CD4-positive, alpha-beta T cell (primary cell): ENCODE measurements around the gene NR2F6. TPM values are rescaled to one million over a fixed set of nuclear protein-coding genes. Genes with fewer than 3 reads are reported as not detected.
"Not testable (repeated sequence)": the region's sequence is repeated elsewhere in the genome, so short reads cannot be mapped to it uniquely, and the experiment has no call there.

ENCODE experiments used
- ATAC-seq: fragments of 200-7000 bp; cut with Tn5 transposase; one replicate; pipeline ENCODE4 v1.10.0; 2022; ENCODE audit warnings: mild to moderate bottlenecking; ENCODE audit not compliant: poor library complexity
- CTCF ChIA-PET: fragments of 350-600 bp; sonication (Branson Sonifier 250); formaldehyde crosslinking; loops from one replicate; lab custom pipeline; 2021; ENCODE audit warnings: antibody characterized with exemption, inconsistent platforms; lab: Charles Lee
- POLR2A ChIA-PET: fragments of 350-600 bp; sonication (Branson Sonifier 250); formaldehyde crosslinking; loops from one replicate; lab custom pipeline; 2021; ENCODE audit warnings: antibody characterized with exemption, inconsistent platforms; lab: Charles Lee
- DNase-seq, 14 experiments: peaks; one replicate each; pipeline ENCODE4 v3.0.0-alpha.2; 2013 to 2020; ENCODE audit warnings: mixed read lengths in 2 of 14
- H3K27ac ChIP-seq, 2 donors: one replicate each; pipeline versions ENCODE4 v1.5.1 to v1.7.0; 2013; ENCODE audit warnings: low read length in 2 of 2, low read depth in 1 of 2, mild to moderate bottlenecking in 1 of 2
- H3K27me3 ChIP-seq, 2 experiments: 1 replicate in 1 of 2; 2 replicates in 1 of 2; pipeline versions ENCODE4 v1.6.1 to v1.7.0; 2013; ENCODE audit warnings: low read length in 2 of 2, control low read depth in 1 of 2, mild to moderate bottlenecking in 1 of 2, moderate library complexity in 1 of 2; ENCODE audit not compliant: insufficient read depth in 2 of 2, control insufficient read depth in 1 of 2
- H3K36me3 ChIP-seq: one replicate; pipeline ENCODE4 v1.6.1; 2013; ENCODE audit warnings: low read length, control low read depth; ENCODE audit not compliant: insufficient read depth
- H3K4me1 ChIP-seq: one replicate; pipeline ENCODE4 v1.6.1; 2013; ENCODE audit warnings: low read length, control low read depth; ENCODE audit not compliant: insufficient read depth
- H3K4me3 ChIP-seq: one replicate; pipeline ENCODE4 v1.5.1; 2013; ENCODE audit warnings: mild to moderate bottlenecking, low read length, moderate library complexity
- H3K9me3 ChIP-seq, 2 experiments: 1 replicate in 1 of 2; 2 replicates in 1 of 2; pipeline versions ENCODE4 v1.6.1 to v1.7.0; 2013; ENCODE audit warnings: low read length in 2 of 2, mild to moderate bottlenecking in 2 of 2, control low read depth in 1 of 2, moderate library complexity in 1 of 2; ENCODE audit not compliant: control insufficient read depth in 1 of 2, insufficient read depth in 1 of 2
- H3K27ac Mint-ChIP-seq: one replicate; pipeline ENCODE4 v1.8.0; 2020; ENCODE audit warnings: mixed read lengths
- H3K27me3 Mint-ChIP-seq: one replicate; pipeline ENCODE4 v1.8.0; 2021; ENCODE audit warnings: mixed read lengths
- H3K36me3 Mint-ChIP-seq: one replicate; pipeline ENCODE4 v1.8.0; 2021; ENCODE audit warnings: low read depth, mixed read lengths
- H3K4me1 Mint-ChIP-seq: one replicate; pipeline ENCODE4 v1.8.0; 2021; ENCODE audit warnings: low read depth, mixed read lengths
- H3K4me3 Mint-ChIP-seq: one replicate; pipeline ENCODE4 v1.8.0; 2020; ENCODE audit warnings: mild to moderate bottlenecking, mixed read lengths
- H3K9me3 Mint-ChIP-seq: one replicate; pipeline ENCODE4 v1.8.0; 2020; ENCODE audit warnings: mixed read lengths
- intact Hi-C, 2 experiments: fragments of 100-400 bp; cut with DNase I in 1 of 2; cut with micrococcal nuclease in 1 of 2; formaldehyde crosslinking; loops; one replicate each; pipeline versions ENCODE4 v1.15.1 to v1.9.0; 2023 to 2025; cut with DNase I, micrococcal nuclease
- total RNA-seq, 174 experiments: library from RNA in 2 of 174; stranded (reverse) in 2 of 174; gene quantifications; one replicate each; pipeline ENCODE4 v1.2.3 and lab custom pipeline; 2021 to 2026
- TF ChIP-seq, protein P1 (sequence below): fragments of 200-600 bp; IDR thresholded peaks from one replicate; pipeline ENCODE4 v1.8.0; 2022; ENCODE audit warnings: antibody characterized with exemption, mild to moderate bottlenecking

The NR2F6 gene
- total RNA-seq, 2 experiments from 2014 or later, result 0.74 to 1.1 TPM

- no peak overlapping the region for H3K27ac ChIP-seq
- intact Hi-C loops, result no loop called here
- no peaks in the 10 kb centered on the region for H3K27me3 ChIP-seq
- ATAC-seq (no peak), DNase-seq (no peak)
- no peak overlapping the region for H3K4me3 Mint-ChIP-seq
- H3K36me3 Mint-ChIP-seq, result peaks cover 80% of the 10 kb centered on the region
- H3K36me3 ChIP-seq, result peaks cover 80% of the 10 kb centered on the region
- no peaks in the 10 kb centered on the region for H3K4me1 Mint-ChIP-seq
- no peaks in the 10 kb centered on the region for H3K4me1 ChIP-seq
- TF ChIP-seq, protein P1, sequence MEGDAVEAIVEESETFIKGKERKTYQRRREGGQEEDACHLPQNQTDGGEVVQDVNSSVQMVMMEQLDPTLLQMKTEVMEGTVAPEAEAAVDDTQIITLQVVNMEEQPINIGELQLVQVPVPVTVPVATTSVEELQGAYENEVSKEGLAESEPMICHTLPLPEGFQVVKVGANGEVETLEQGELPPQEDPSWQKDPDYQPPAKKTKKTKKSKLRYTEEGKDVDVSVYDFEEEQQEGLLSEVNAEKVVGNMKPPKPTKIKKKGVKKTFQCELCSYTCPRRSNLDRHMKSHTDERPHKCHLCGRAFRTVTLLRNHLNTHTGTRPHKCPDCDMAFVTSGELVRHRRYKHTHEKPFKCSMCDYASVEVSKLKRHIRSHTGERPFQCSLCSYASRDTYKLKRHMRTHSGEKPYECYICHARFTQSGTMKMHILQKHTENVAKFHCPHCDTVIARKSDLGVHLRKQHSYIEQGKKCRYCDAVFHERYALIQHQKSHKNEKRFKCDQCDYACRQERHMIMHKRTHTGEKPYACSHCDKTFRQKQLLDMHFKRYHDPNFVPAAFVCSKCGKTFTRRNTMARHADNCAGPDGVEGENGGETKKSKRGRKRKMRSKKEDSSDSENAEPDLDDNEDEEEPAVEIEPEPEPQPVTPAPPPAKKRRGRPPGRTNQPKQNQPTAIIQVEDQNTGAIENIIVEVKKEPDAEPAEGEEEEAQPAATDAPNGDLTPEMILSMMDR, result no peak
- H3K9me3 Mint-ChIP-seq, result no peaks in the 10 kb centered on the region
- H3K4me3 ChIP-seq, result no peak overlapping the region
- H3K27ac Mint-ChIP-seq, result no peak overlapping the region
- POLR2A ChIA-PET, result no interaction called here
- H3K9me3 ChIP-seq, result no peaks in the 10 kb centered on the region
- CTCF ChIA-PET, result no interaction called here
- no peaks in the 10 kb centered on the region for H3K27me3 Mint-ChIP-seq
Measured at GRCh38 chr19:17195106-17195505, 50.6 kb downstream of the NR2F6 start.

- Histone ChIP-seq H3K27ac (no peak overlapping the region), H3K27me3 (no peaks in the 10 kb centered on the region), H3K4me3 (no peak overlapping the region), H3K4me1 (no peaks in the 10 kb centered on the region), H3K9me3 (no peaks in the 10 kb centered on the region), H3K36me3 (peaks cover 81% of the 10 kb centered on the region)
- CTCF ChIA-PET, result no interaction called here
- ATAC-seq, result no peak
- Mint-ChIP-seq H3K27me3 (no peaks in the 10 kb centered on the region), H3K4me3 (no peak overlapping the region), H3K9me3 (no peaks in the 10 kb centered on the region), H3K36me3 (peaks cover 79% of the 10 kb centered on the region), H3K4me1 (no peaks in the 10 kb centered on the region), H3K27ac (no peak overlapping the region)
- TF ChIP-seq, protein P1, result no peak
- intact Hi-C loops, result no loop called here
- no peak for DNase-seq
- POLR2A ChIA-PET, result no interaction called here
Measured at GRCh38 chr19:17194608-17195007, 51.1 kb downstream of the NR2F6 start.

GRCh38 chr19:17192751-17193150, 53.0 kb downstream of the NR2F6 start:
- POLR2A ChIA-PET, result no interaction called here
- Mint-ChIP-seq H3K27ac (no peak overlapping the region), H3K36me3 (peaks cover 78% of the 10 kb centered on the region), H3K4me3 (no peak overlapping the region), H3K9me3 (no peaks in the 10 kb centered on the region), H3K4me1 (no peaks in the 10 kb centered on the region), H3K27me3 (no peaks in the 10 kb centered on the region)
- TF ChIP-seq, protein P1, result no peak
- Histone ChIP-seq H3K27ac (no peak overlapping the region), H3K9me3 (no peaks in the 10 kb centered on the region), H3K27me3 (no peaks in the 10 kb centered on the region), H3K4me1 (no peaks in the 10 kb centered on the region), H3K36me3 (peaks cover 84% of the 10 kb centered on the region), H3K4me3 (no peak overlapping the region)
- intact Hi-C loops, result no loop called here
- DNase-seq (no peak), ATAC-seq (no peak)
- CTCF ChIA-PET, result no interaction called here

DNA sequence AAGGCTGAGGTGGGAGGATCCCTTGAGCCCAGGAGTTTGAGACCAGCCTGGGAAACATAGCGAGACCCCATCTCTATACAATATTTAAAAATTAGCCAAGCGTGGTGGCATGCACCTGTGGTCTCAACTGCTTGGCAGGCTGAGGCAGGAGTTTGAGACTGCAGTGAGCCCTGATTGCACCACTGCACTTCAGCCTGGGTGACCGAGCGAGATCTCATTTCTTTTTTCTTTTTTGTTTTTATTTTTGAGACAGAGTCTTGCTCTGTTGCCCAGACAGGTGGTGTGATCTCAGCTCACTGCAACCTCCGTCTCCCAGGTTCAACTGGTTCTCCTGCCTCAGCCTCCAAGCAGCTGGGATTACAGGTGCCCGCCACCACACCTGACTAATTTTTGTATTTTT, 54.0 kb downstream of the NR2F6 start:
- intact Hi-C loops, H3K27me3 ChIP-seq, H3K4me1 Mint-ChIP-seq, CTCF ChIA-PET, H3K4me1 ChIP-seq, H3K27ac ChIP-seq, DNase-seq, H3K27me3 Mint-ChIP-seq, POLR2A ChIA-PET, H3K9me3 ChIP-seq, ATAC-seq, H3K27ac Mint-ChIP-seq, H3K4me3 ChIP-seq, H3K9me3 Mint-ChIP-seq, H3K4me3 Mint-ChIP-seq: not testable (repeated sequence)
- peaks cover 77% of the 10 kb centered on the region for H3K36me3 Mint-ChIP-seq
- peaks cover 85% of the 10 kb centered on the region for H3K36me3 ChIP-seq
